H9 (cell line): ENCODE results near the gene CD200. TPM values are rescaled to one million over a fixed set of nuclear protein-coding genes. Genes with fewer than 3 reads are reported as not detected.

ENCODE experiments used
- DNase-seq: peaks from one replicate; pipeline ENCODE4 v3.0.0-alpha.2; 2017
- H2AFZ ChIP-seq: one replicate; pipeline ENCODE4 v1.6.1; 2013; ENCODE audit warnings: mild to moderate bottlenecking, low read length, control low read depth, moderate library complexity
- H2AK5ac ChIP-seq: 2 replicates; pipeline ENCODE4 v1.6.1; 2013; ENCODE audit warnings: low read length, control low read depth, mixed read lengths; ENCODE audit not compliant: insufficient read length
- H2BK120ac ChIP-seq: one replicate; pipeline ENCODE4 v1.6.1; 2013; ENCODE audit warnings: low read depth, mild to moderate bottlenecking, low read length, control low read depth, inconsistent platforms; ENCODE audit not compliant: poor library complexity, severe bottlenecking
- H2BK12ac ChIP-seq: 2 replicates; pipeline ENCODE4 v1.6.1; 2013; ENCODE audit warnings: low read length, control low read depth, mixed read lengths, low read depth; ENCODE audit not compliant: insufficient read length
- H2BK15ac ChIP-seq: 2 replicates; pipeline ENCODE4 v1.6.1; 2013; ENCODE audit warnings: low read depth, low read length, control low read depth
- H2BK20ac ChIP-seq: one replicate; pipeline ENCODE4 v1.6.1; 2013; ENCODE audit warnings: low read depth, mild to moderate bottlenecking, low read length, control low read depth, inconsistent platforms; ENCODE audit not compliant: poor library complexity, severe bottlenecking
- H2BK5ac ChIP-seq: 2 replicates; pipeline ENCODE4 v1.6.1; 2013; ENCODE audit warnings: low read length, control low read depth, mixed read lengths; ENCODE audit not compliant: insufficient read length
- H3K14ac ChIP-seq: 2 replicates; pipeline ENCODE4 v1.6.1; 2013; ENCODE audit warnings: low read length, control low read depth; ENCODE audit not compliant: insufficient read depth
- H3K18ac ChIP-seq: 2 replicates; pipeline ENCODE4 v1.6.1; 2013; ENCODE audit warnings: low read depth, mild to moderate bottlenecking, mixed read lengths, low read length, control low read depth; ENCODE audit not compliant: insufficient read length
- H3K23ac ChIP-seq: 2 replicates; pipeline ENCODE4 v1.6.1; 2013; ENCODE audit warnings: low read length, control low read depth, mixed read lengths, low read depth; ENCODE audit not compliant: insufficient read length
- H3K23me2 ChIP-seq: 2 replicates; pipeline ENCODE4 v1.6.1; 2013; ENCODE audit warnings: low read depth, mild to moderate bottlenecking, mixed read lengths, low read length, control low read depth; ENCODE audit not compliant: insufficient read length, poor library complexity, severe bottlenecking
- H3K27ac ChIP-seq: 2 replicates; pipeline ENCODE4 v1.5.1; 2013; ENCODE audit warnings: low read length, control low read depth, mixed read lengths, low read depth; ENCODE audit not compliant: insufficient read length
- H3K27me3 ChIP-seq: 2 replicates; pipeline ENCODE4 v1.6.1; 2013; ENCODE audit warnings: low read length, control low read depth, inconsistent platforms; ENCODE audit not compliant: insufficient read depth
- H3K4ac ChIP-seq: 2 replicates; pipeline ENCODE4 v1.6.1; 2013; ENCODE audit warnings: low read depth, mild to moderate bottlenecking, control low read depth, inconsistent platforms, low read length, moderate library complexity
- H3K4me1 ChIP-seq: 2 replicates; pipeline ENCODE4 v1.6.1; 2013; ENCODE audit warnings: low read length, control low read depth, inconsistent platforms; ENCODE audit not compliant: insufficient read depth
- H3K4me2 ChIP-seq: 2 replicates; pipeline ENCODE4 v1.6.1; 2013; ENCODE audit warnings: low read length, control low read depth, mixed read lengths; ENCODE audit not compliant: insufficient read length, insufficient read depth
- H3K56ac ChIP-seq: 2 replicates; pipeline ENCODE4 v1.6.1; 2013; ENCODE audit warnings: low read depth, mild to moderate bottlenecking, mixed read lengths, low read length, control low read depth; ENCODE audit not compliant: insufficient read length
- H3K79me1 ChIP-seq: 2 replicates; pipeline ENCODE4 v1.6.1; 2013; ENCODE audit warnings: low read depth, mild to moderate bottlenecking, moderate library complexity, low read length, control low read depth, inconsistent platforms; ENCODE audit not compliant: insufficient read depth, poor library complexity, severe bottlenecking
- H3K79me2 ChIP-seq: 2 replicates; pipeline ENCODE4 v1.6.1; 2013; ENCODE audit warnings: low read length, control low read depth, inconsistent platforms; ENCODE audit not compliant: insufficient read depth
- H3K9ac ChIP-seq: 2 replicates; pipeline ENCODE4 v1.6.1; 2013; ENCODE audit warnings: low read length, control low read depth, mixed read lengths; ENCODE audit not compliant: insufficient read length; ENCODE audit errors: extremely low read depth
- H3K9me3 ChIP-seq: one replicate; pipeline ENCODE4 v1.6.1; 2013; ENCODE audit warnings: low read depth, low read length, inconsistent platforms; ENCODE audit not compliant: control insufficient read depth
- H3T11ph ChIP-seq: one replicate; pipeline ENCODE4 v1.6.1; 2013; ENCODE audit warnings: mild to moderate bottlenecking, low read length, control low read depth, inconsistent platforms
- H4K20me1 ChIP-seq: one replicate; pipeline ENCODE4 v1.6.1; 2013; ENCODE audit not compliant: control insufficient read depth, insufficient read length, insufficient read depth
- H4K5ac ChIP-seq: 2 replicates; pipeline ENCODE4 v1.6.1; 2013; ENCODE audit warnings: low read depth, mild to moderate bottlenecking, mixed read lengths, low read length, control low read depth; ENCODE audit not compliant: insufficient read length
- H4K8ac ChIP-seq: replicated peaks from 2 replicates; pipeline ENCODE4 v1.6.1; 2013; ENCODE audit warnings: low read length, control low read depth, mixed read lengths, low read depth; ENCODE audit not compliant: insufficient read length
- H4K91ac ChIP-seq: 2 replicates; pipeline ENCODE4 v1.6.1; 2013; ENCODE audit warnings: low read depth, mild to moderate bottlenecking, moderate library complexity, mixed read lengths, low read length, control low read depth; ENCODE audit not compliant: insufficient read length
- H3K27ac Mint-ChIP-seq, 3 experiments: 2 replicates in 2 of 3; 3 replicates in 1 of 3; pipeline ENCODE4 v1.8.0; 2020 to 2021; ENCODE audit warnings: mixed read lengths in 3 of 3, mild to moderate bottlenecking in 1 of 3, moderate library complexity in 1 of 3
- H3K27me3 Mint-ChIP-seq: 2 replicates; pipeline ENCODE4 v1.8.0; 2021; ENCODE audit warnings: low read depth, mild to moderate bottlenecking, moderate library complexity, mixed read lengths
- H3K36me3 Mint-ChIP-seq, 3 experiments: 2 replicates in 2 of 3; 3 replicates in 1 of 3; pipeline ENCODE4 v1.8.0; 2020 to 2021; ENCODE audit warnings: low read depth in 3 of 3, mixed read lengths in 3 of 3; ENCODE audit not compliant: insufficient read depth in 1 of 3
- H3K4me1 Mint-ChIP-seq, 2 experiments: 2 replicates each; pipeline ENCODE4 v1.8.0; 2020; ENCODE audit warnings: mixed read lengths in 2 of 2
- H3K4me3 Mint-ChIP-seq, 2 experiments: 2 replicates in 1 of 2; 3 replicates in 1 of 2; pipeline ENCODE4 v1.8.0; 2020 to 2021; ENCODE audit warnings: mild to moderate bottlenecking in 2 of 2, mixed read lengths in 2 of 2, moderate library complexity in 1 of 2
- H3K9me3 Mint-ChIP-seq, 2 experiments: 2 replicates in 1 of 2; 3 replicates in 1 of 2; pipeline ENCODE4 v1.8.0; 2020; ENCODE audit warnings: mild to moderate bottlenecking in 2 of 2, mixed read lengths in 2 of 2, moderate library complexity in 1 of 2
- CTCF ChIP-seq: fragments of 200-600 bp; sonication (generic); conservative IDR thresholded peaks from 3 replicates; pipeline ENCODE4 v1.8.0; 2021; ENCODE audit warnings: antibody characterized with exemption, mild to moderate bottlenecking
- WGBS: extraction: QIAGEN DNeasy Blood & Tissue Kit; methylation state at CpG from one replicate; pipeline ENCODE4 v1.1.7; 2013; ENCODE audit warnings: missing lambda C conversion rate, low lambda C conversion rate, mixed read lengths; ENCODE audit not compliant: insufficient read length; ENCODE audit errors: extremely low coverage; 5-methylcytosine and 5-hydroxymethylcytosine counted together
- total RNA-seq: library from RNA; stranded (reverse); gene quantifications from 2 replicates; pipeline ENCODE4 v1.2.1, GENCODE V29; 2021

The CD200 gene
- total RNA-seq, 1 experiment from 2014 or later = 51.6 TPM

- Mint-ChIP-seq H3K27ac (no peak overlapping the region), H3K9me3 (no peaks in the 10 kb centered on the region; a peak in 1 of 5 replicates), H3K4me3 (no peak overlapping the region), H3K36me3 (no peaks in the 10 kb centered on the region; a peak in 2 of 7 replicates), H3K4me1 (peaks cover 21 to 23% of the 10 kb centered on the region in 2 experiments), H3K27me3 (no peaks in the 10 kb centered on the region)
- H2BK120ac ChIP-seq = no peak overlapping the region
- no peak overlapping the region for H2AFZ ChIP-seq
- H2AK5ac ChIP-seq = no peak overlapping the region
- H3K4ac ChIP-seq = no peak overlapping the region
- H2BK15ac ChIP-seq = no peak overlapping the region
- no peaks in the 10 kb centered on the region for H3K27me3 ChIP-seq
- no peak for TF ChIP-seq CTCF
- peaks cover 5% of the 10 kb centered on the region for H3K4me1 ChIP-seq
- no peaks in the 10 kb centered on the region for H3K9me3 ChIP-seq
- H3K23me2 ChIP-seq = no peaks in the 10 kb centered on the region
- no peaks in the 10 kb centered on the region for H3K79me1 ChIP-seq
- no peak overlapping the region for H3K9ac ChIP-seq
- H3K18ac ChIP-seq = no peak overlapping the region
- H3T11ph ChIP-seq = no peak overlapping the region
- no peaks in the 10 kb centered on the region for H4K20me1 ChIP-seq
- no CpG with 5 or more reads among the region's 1 CpG for WGBS
- no peak overlapping the region for H3K27ac ChIP-seq
- H4K91ac ChIP-seq = no peak overlapping the region
- no peak overlapping the region for H3K23ac ChIP-seq
- no peak overlapping the region for H2BK5ac ChIP-seq
- no peak for DNase-seq
- H3K79me2 ChIP-seq = no peaks in the 10 kb centered on the region
- H4K5ac ChIP-seq = no peak overlapping the region
- no peak overlapping the region for H3K14ac ChIP-seq
- no peak overlapping the region for H2BK20ac ChIP-seq
- no peak overlapping the region for H2BK12ac ChIP-seq
- no peak overlapping the region for H3K56ac ChIP-seq
- H3K4me2 ChIP-seq = no peak overlapping the region
- no peak overlapping the region for H4K8ac ChIP-seq
Observed at GRCh38 chr3:112375117-112375516, 42.2 kb downstream of the CD200 start.
